Endothelial cell of umbilical vein (primary cell): Measurements from ENCODE around the gene MID2.

Source experiments
- CTCF ChIP-seq, 2 donors: IDR thresholded peaks; 1 replicate in 1 of 2; 2 replicates in 1 of 2; pipeline ENCODE4 v1.5.1; 2011; ENCODE audit warnings: low read length in 2 of 2, mild to moderate bottlenecking in 2 of 2, moderate library complexity in 2 of 2, control low read depth in 1 of 2, inconsistent platforms in 1 of 2, low read depth in 1 of 2; ENCODE audit not compliant: insufficient read depth in 1 of 2; ENCODE audit errors: extremely low read depth in 1 of 2
- FOS ChIP-seq: IDR thresholded peaks from 2 replicates; pipeline ENCODE4 v1.6.1; 2011; ENCODE audit warnings: mild to moderate bottlenecking, low read length, moderate library complexity, borderline replicate concordance; ENCODE audit not compliant: insufficient read depth

- TF ChIP-seq CTCF (IDR thresholded peaks at IDR 0.05; ENCODE audit: extremely low read depth in 1 of 2, insufficient read depth in 1 of 2, low read depth in 1 of 2, low read length in 2 of 2), result no peak
- no peak for TF ChIP-seq FOS
Observed at GRCh38 chrX:107823456-107823855, 2.2 kb upstream of the MID2 start.
